HEK293 (cell line): ENCODE data around the gene C1orf174.

ENCODE experiments used
- CTCF ChIA-PET: fragments of 350-600 bp; formaldehyde crosslinking; extraction: SDS; loops from one replicate; lab custom pipeline; 2021; ENCODE audit warnings: antibody characterized with exemption; lab: Yijun Ruan, JAX
- POLR2A ChIA-PET: fragments of 300-600 bp; formaldehyde crosslinking; extraction: SDS; loops from one replicate; lab custom pipeline; 2020; ENCODE audit warnings: antibody characterized with exemption, inconsistent platforms; lab: Yijun Ruan, JAX
- H3K27ac ChIP-seq: fragments of 200-500 bp; sonication (Bioruptor generic); 2 replicates; pipeline ENCODE4 v1.5.1; 2014; ENCODE audit warnings: low read depth, low read length, control low read depth, inconsistent platforms; ENCODE audit errors: extremely low read depth
- H3K36me3 ChIP-seq, 2 experiments: fragments of 200-500 bp in 1 of 2; sonication (Bioruptor generic) in 1 of 2; 1 replicate in 1 of 2; 2 replicates in 1 of 2; pipeline ENCODE4 v1.5.1; 2014 to 2017; ENCODE audit warnings: inconsistent platforms in 2 of 2, low read length in 2 of 2; ENCODE audit not compliant: control insufficient read depth in 2 of 2, insufficient read depth in 1 of 2
- H3K4me1 ChIP-seq: fragments of 200-500 bp; sonication (Bioruptor generic); 2 replicates; pipeline ENCODE4 v1.5.1; 2014; ENCODE audit warnings: mild to moderate bottlenecking, low read length, inconsistent platforms; ENCODE audit not compliant: control insufficient read depth, insufficient read depth
- H3K4me3 ChIP-seq: 2 replicates; pipeline ENCODE4 v1.5.1; 2011; ENCODE audit warnings: low read depth, mild to moderate bottlenecking, control low read depth, low read length, moderate library complexity
- H3K9me3 ChIP-seq: fragments of 200-500 bp; sonication (Bioruptor generic); 2 replicates; pipeline ENCODE4 v1.5.1; 2014; ENCODE audit warnings: low read depth, low read length, inconsistent platforms; ENCODE audit not compliant: control insufficient read depth, insufficient read depth
- CTCF ChIP-seq: fragments of 450-650 bp; formaldehyde crosslinking; IDR thresholded peaks from 2 replicates; pipeline ENCODE4 v1.5.1; 2016; ENCODE audit warnings: missing biosample characterization, missing genetic modification characterization
- GFI1B ChIP-seq: fragments of 450-650 bp; formaldehyde crosslinking; IDR thresholded peaks from 2 replicates; pipeline ENCODE4 v1.5.1; 2016; ENCODE audit warnings: missing biosample characterization, missing genetic modification characterization
- KLF8 ChIP-seq: fragments of 450-650 bp; formaldehyde crosslinking; IDR thresholded peaks from 2 replicates; pipeline ENCODE4 v1.5.1; 2016; ENCODE audit warnings: missing biosample characterization, missing genetic modification characterization
- PATZ1 ChIP-seq: fragments of 450-650 bp; formaldehyde crosslinking; IDR thresholded peaks from 2 replicates; pipeline ENCODE4 v1.5.1; 2016; ENCODE audit warnings: missing biosample characterization, missing genetic modification characterization
- PRDM1 ChIP-seq: fragments of 450-650 bp; formaldehyde crosslinking; IDR thresholded peaks from 2 replicates; pipeline ENCODE4; 2016; ENCODE audit warnings: missing biosample characterization, missing genetic modification characterization
- PRDM6 ChIP-seq: fragments of 450-650 bp; formaldehyde crosslinking; IDR thresholded peaks from 2 replicates; pipeline ENCODE4 v1.5.1; 2017; ENCODE audit warnings: missing biosample characterization, missing genetic modification characterization
- SP2 ChIP-seq: fragments of 450-650 bp; formaldehyde crosslinking; IDR thresholded peaks from 2 replicates; pipeline ENCODE4 v1.5.1; 2016; ENCODE audit warnings: missing biosample characterization, missing genetic modification characterization
- SP7 ChIP-seq: fragments of 450-650 bp; formaldehyde crosslinking; IDR thresholded peaks from 2 replicates; pipeline ENCODE4 v1.5.1; 2016; ENCODE audit warnings: missing biosample characterization, missing genetic modification characterization
- WT1 ChIP-seq: fragments of 450-650 bp; formaldehyde crosslinking; IDR thresholded peaks from 2 replicates; pipeline ENCODE4 v1.5.1; 2016; ENCODE audit warnings: missing biosample characterization, missing genetic modification characterization
- YY1 ChIP-seq: fragments of 450-650 bp; formaldehyde crosslinking; IDR thresholded peaks from 2 replicates; pipeline ENCODE4 v1.5.1; 2018; ENCODE audit warnings: missing biosample characterization, missing genetic modification characterization
- ZBTB44 ChIP-seq: fragments of 450-650 bp; IDR thresholded peaks from 2 replicates; pipeline ENCODE4 v1.5.1; 2018; ENCODE audit warnings: missing biosample characterization, mild to moderate bottlenecking, missing genetic modification characterization
- ZNF174 ChIP-seq: fragments of 450-650 bp; formaldehyde crosslinking; IDR thresholded peaks from 2 replicates; pipeline ENCODE4 v1.5.0; 2017; ENCODE audit warnings: missing biosample characterization, mild to moderate bottlenecking, missing genetic modification characterization
- ZNF202 ChIP-seq: fragments of 450-650 bp; formaldehyde crosslinking; IDR thresholded peaks from 2 replicates; pipeline ENCODE4 v1.5.1; 2016; ENCODE audit warnings: missing biosample characterization, missing genetic modification characterization, borderline replicate concordance
- ZNF324 ChIP-seq: fragments of 450-650 bp; formaldehyde crosslinking; IDR thresholded peaks from 2 replicates; pipeline ENCODE4 v1.5.1; 2016; ENCODE audit warnings: missing biosample characterization, missing genetic modification characterization
- ZNF394 ChIP-seq: fragments of 450-650 bp; formaldehyde crosslinking; IDR thresholded peaks from 2 replicates; pipeline ENCODE4 v1.5.1; 2016; ENCODE audit warnings: missing biosample characterization, missing genetic modification characterization, mild to moderate bottlenecking, moderate library complexity, borderline replicate concordance
- ZNF529 ChIP-seq: fragments of 450-650 bp; formaldehyde crosslinking; IDR thresholded peaks from 2 replicates; pipeline ENCODE4 v1.5.1; 2017; ENCODE audit warnings: missing genetic modification characterization, missing biosample characterization; ENCODE audit not compliant: insufficient replicate concordance
- ZNF530 ChIP-seq: fragments of 450-650 bp; formaldehyde crosslinking; IDR thresholded peaks from 2 replicates; pipeline ENCODE4 v1.5.1; 2016; ENCODE audit warnings: low read depth, missing biosample characterization, missing genetic modification characterization
- ZNF561 ChIP-seq: fragments of 450-650 bp; IDR thresholded peaks from 2 replicates; pipeline ENCODE4 v1.5.1; 2018; ENCODE audit warnings: missing biosample characterization, missing genetic modification characterization, borderline replicate concordance
- ZNF585B ChIP-seq: fragments of 450-650 bp; formaldehyde crosslinking; IDR thresholded peaks from 2 replicates; pipeline ENCODE4 v1.5.1; 2016; ENCODE audit warnings: missing biosample characterization, missing genetic modification characterization
- ZNF629 ChIP-seq: fragments of 450-650 bp; formaldehyde crosslinking; IDR thresholded peaks from 2 replicates; pipeline ENCODE4 v1.5.1; 2017; ENCODE audit warnings: missing biosample characterization, missing genetic modification characterization
- ZNF664 ChIP-seq: fragments of 450-650 bp; formaldehyde crosslinking; IDR thresholded peaks from 2 replicates; pipeline ENCODE4 v1.5.1; 2016; ENCODE audit warnings: missing biosample characterization, missing genetic modification characterization
- ZSCAN4 ChIP-seq: fragments of 450-650 bp; formaldehyde crosslinking; IDR thresholded peaks from 2 replicates; pipeline ENCODE4 v1.5.1; 2017; ENCODE audit warnings: missing biosample characterization, missing genetic modification characterization

The C1orf174 gene

GRCh38 chr1:3881193-3881480 lies 18.9 kb downstream of the C1orf174 start:
- no peak overlapping the region for H3K4me3 ChIP-seq
- peaks cover 0 to 68% of the 10 kb centered on the region in 2 experiments; a peak in 2 of 3 replicates for H3K36me3 ChIP-seq
- POLR2A ChIA-PET = no interaction called here
- TF ChIP-seq ZNF202 (tag by site-specific recombination) = no peak
- no peak for TF ChIP-seq GFI1B (tag by site-specific recombination)
- TF ChIP-seq PRDM1 = no peak
- TF ChIP-seq CTCF (tag by site-specific recombination) = no peak
- no peak for TF ChIP-seq ZNF629 (tag by site-specific recombination)
- TF ChIP-seq SP7 (tag by site-specific recombination) = no peak
- TF ChIP-seq ZNF174 (tag by site-specific recombination) = no peak
- no peak for TF ChIP-seq ZNF529 (tag by site-specific recombination)
- no peak for TF ChIP-seq ZBTB44
- H3K27ac ChIP-seq = no peak overlapping the region
- no peaks in the 10 kb centered on the region for H3K4me1 ChIP-seq
- H3K9me3 ChIP-seq = no peaks in the 10 kb centered on the region
- CTCF ChIA-PET = no interaction called here

GRCh38 chr1:3880429-3881192 lies 19.5 kb downstream of the C1orf174 start:
- H3K27ac ChIP-seq = no peak overlapping the region
- H3K4me3 ChIP-seq = no peak overlapping the region
- POLR2A ChIA-PET = no interaction called here
- H3K4me1 ChIP-seq = no peaks in the 10 kb centered on the region
- peaks cover 0 to 66% of the 10 kb centered on the region in 2 experiments; a peak in 2 of 3 replicates for H3K36me3 ChIP-seq
- CTCF ChIA-PET = no interaction called here
- TF ChIP-seq ZNF530 = no peak
- TF ChIP-seq ZNF561 (tag by site-specific recombination) = no peak
- no peak for TF ChIP-seq SP2
- no peak for TF ChIP-seq YY1 (tag by site-specific recombination)
- no peak for TF ChIP-seq PRDM6 (tag by site-specific recombination)
- TF ChIP-seq KLF8 (tag by site-specific recombination) = no peak
- no peak for TF ChIP-seq WT1 (tag by site-specific recombination)
- TF ChIP-seq ZSCAN4 = no peak
- no peak for TF ChIP-seq ZNF664 (tag by site-specific recombination)
- no peak for TF ChIP-seq ZNF324 (tag by site-specific recombination)
- no peak for TF ChIP-seq ZNF394 (tag by site-specific recombination)
- TF ChIP-seq PATZ1 (tag by site-specific recombination) = no peak
- no peak for TF ChIP-seq ZNF585B (tag by site-specific recombination)
- no peaks in the 10 kb centered on the region for H3K9me3 ChIP-seq
